A549 (cell line): ENCODE results near the gene SSH2.
"Not testable (repeated sequence)": the region's sequence is repeated elsewhere in the genome, so short reads cannot be mapped to it uniquely, and the experiment has no call there.

Experiments
- HDAC2 ChIP-seq: fragments of 200-600 bp; sonication (generic); IDR thresholded peaks from 2 replicates; pipeline ENCODE4 v1.6.1; 2016
- KDM1A ChIP-seq: fragments of 200-600 bp; sonication (generic); IDR thresholded peaks from 2 replicates; pipeline ENCODE4 v1.6.1; 2016; ENCODE audit warnings: low read depth, mild to moderate bottlenecking
- POLR2A ChIP-seq: IDR thresholded peaks from 2 replicates; pipeline ENCODE4 v1.6.1; 2012; ENCODE audit warnings: mild to moderate bottlenecking, low read length
- TFCP2L1 ChIP-seq: fragments of 250-450 bp; sonication (Bioruptor Pico); IDR thresholded peaks from 2 replicates; pipeline ENCODE4 v1.5.0; 2021; ENCODE audit warnings: mild to moderate bottlenecking
- TF ChIP-seq, protein P1 (sequence below): fragments of 250-450 bp; sonication (Bioruptor Pico); IDR thresholded peaks from 2 replicates; pipeline ENCODE4 v1.5.0; 2021; ENCODE audit warnings: mild to moderate bottlenecking, moderate library complexity, borderline replicate concordance
- TF ChIP-seq, protein P2 (sequence below): fragments of >200 bp; sonication (Bioruptor Twin); formaldehyde crosslinking; IDR thresholded peaks from 3 replicates; pipeline ENCODE4 v1.5.1; 2016
- TF ChIP-seq, protein P3 (sequence below): fragments of >200 bp; sonication (Bioruptor Twin); formaldehyde crosslinking; IDR thresholded peaks from 3 replicates; pipeline ENCODE4 v1.6.1; 2016
- TF ChIP-seq, protein P4 (sequence below): IDR thresholded peaks from 2 replicates; pipeline ENCODE4 v1.6.1; 2012

DNA sequence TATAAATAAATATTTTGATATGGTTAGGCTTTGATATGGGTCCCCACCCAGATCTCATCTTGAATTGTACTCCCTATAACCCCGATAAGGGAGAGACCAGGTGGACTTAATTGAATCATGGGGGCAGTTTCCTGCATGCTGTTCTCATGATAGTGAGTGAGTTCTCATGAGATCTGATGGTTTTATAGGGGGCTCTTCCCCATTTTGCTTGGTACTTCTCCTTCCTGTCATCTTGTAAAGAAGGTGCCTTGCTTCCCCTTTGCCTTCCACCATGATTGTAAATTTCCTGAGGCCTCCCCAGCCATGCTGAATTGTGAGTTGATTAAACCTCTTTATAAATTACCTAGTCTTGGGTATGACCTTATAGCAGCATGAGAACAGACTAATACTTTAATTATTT lies 55.7 kb downstream of the SSH2 start:
- TF ChIP-seq, protein P1, sequence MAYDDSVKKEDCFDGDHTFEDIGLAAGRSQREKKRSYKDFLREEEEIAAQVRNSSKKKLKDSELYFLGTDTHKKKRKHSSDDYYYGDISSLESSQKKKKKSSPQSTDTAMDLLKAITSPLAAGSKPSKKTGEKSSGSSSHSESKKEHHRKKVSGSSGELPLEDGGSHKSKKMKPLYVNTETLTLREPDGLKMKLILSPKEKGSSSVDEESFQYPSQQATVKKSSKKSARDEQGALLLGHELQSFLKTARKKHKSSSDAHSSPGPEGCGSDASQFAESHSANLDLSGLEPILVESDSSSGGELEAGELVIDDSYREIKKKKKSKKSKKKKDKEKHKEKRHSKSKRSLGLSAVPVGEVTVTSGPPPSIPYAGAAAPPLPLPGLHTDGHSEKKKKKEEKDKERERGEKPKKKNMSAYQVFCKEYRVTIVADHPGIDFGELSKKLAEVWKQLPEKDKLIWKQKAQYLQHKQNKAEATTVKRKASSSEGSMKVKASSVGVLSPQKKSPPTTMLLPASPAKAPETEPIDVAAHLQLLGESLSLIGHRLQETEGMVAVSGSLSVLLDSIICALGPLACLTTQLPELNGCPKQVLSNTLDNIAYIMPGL (CRISPR knock-in tag), result not testable (repeated sequence)
- TF ChIP-seq, protein P2, sequence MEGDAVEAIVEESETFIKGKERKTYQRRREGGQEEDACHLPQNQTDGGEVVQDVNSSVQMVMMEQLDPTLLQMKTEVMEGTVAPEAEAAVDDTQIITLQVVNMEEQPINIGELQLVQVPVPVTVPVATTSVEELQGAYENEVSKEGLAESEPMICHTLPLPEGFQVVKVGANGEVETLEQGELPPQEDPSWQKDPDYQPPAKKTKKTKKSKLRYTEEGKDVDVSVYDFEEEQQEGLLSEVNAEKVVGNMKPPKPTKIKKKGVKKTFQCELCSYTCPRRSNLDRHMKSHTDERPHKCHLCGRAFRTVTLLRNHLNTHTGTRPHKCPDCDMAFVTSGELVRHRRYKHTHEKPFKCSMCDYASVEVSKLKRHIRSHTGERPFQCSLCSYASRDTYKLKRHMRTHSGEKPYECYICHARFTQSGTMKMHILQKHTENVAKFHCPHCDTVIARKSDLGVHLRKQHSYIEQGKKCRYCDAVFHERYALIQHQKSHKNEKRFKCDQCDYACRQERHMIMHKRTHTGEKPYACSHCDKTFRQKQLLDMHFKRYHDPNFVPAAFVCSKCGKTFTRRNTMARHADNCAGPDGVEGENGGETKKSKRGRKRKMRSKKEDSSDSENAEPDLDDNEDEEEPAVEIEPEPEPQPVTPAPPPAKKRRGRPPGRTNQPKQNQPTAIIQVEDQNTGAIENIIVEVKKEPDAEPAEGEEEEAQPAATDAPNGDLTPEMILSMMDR, result not testable (repeated sequence)
- TF ChIP-seq, protein P3, sequence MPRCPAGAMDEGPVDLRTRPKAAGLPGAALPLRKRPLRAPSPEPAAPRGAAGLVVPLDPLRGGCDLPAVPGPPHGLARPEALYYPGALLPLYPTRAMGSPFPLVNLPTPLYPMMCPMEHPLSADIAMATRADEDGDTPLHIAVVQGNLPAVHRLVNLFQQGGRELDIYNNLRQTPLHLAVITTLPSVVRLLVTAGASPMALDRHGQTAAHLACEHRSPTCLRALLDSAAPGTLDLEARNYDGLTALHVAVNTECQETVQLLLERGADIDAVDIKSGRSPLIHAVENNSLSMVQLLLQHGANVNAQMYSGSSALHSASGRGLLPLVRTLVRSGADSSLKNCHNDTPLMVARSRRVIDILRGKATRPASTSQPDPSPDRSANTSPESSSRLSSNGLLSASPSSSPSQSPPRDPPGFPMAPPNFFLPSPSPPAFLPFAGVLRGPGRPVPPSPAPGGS, result not testable (repeated sequence)
- TF ChIP-seq, protein P4, sequence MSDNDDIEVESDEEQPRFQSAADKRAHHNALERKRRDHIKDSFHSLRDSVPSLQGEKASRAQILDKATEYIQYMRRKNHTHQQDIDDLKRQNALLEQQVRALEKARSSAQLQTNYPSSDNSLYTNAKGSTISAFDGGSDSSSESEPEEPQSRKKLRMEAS, result not testable (repeated sequence)
- TF ChIP-seq KDM1A; POLR2A; HDAC2; TFCP2L1 (CRISPR knock-in tag): not testable (repeated sequence)
